Measurements from ENCODE around the gene RPN2.

The RPN2 gene

GRCh38 chr20:37188787-37189186 is 9.7 kb downstream of the RPN2 start:
- DNase-seq = no peak

- DNase-seq = no peak
Observed at GRCh38 chr20:37189416-37190016, 10.4 kb downstream of the RPN2 start.

GRCh38 chr20:37190354-37191112 is 11.4 kb downstream of the RPN2 start:
- DNase-seq = no peak

- peak; percentile 9 to 91 (median 80) for DNase-seq
Observed at GRCh38 chr20:37192137-37192854, 13.2 kb downstream of the RPN2 start.

- DNase-seq = no peak
Observed at GRCh38 chr20:37193226-37193625, 14.1 kb downstream of the RPN2 start.

- DNase-seq = no peak
Observed at GRCh38 chr20:37193821-37194220, 14.7 kb downstream of the RPN2 start.

- DNase-seq = peak in 1 of 14 donors; percentile 1
Observed at GRCh38 chr20:37194621-37195417, 15.7 kb downstream of the RPN2 start.

GRCh38 chr20:37198932-37199660 is 20.0 kb downstream of the RPN2 start:
- DNase-seq = no peak

- DNase-seq = no peak
Observed at GRCh38 chr20:37200376-37200775, 21.2 kb downstream of the RPN2 start.

- no peak for DNase-seq
Observed at GRCh38 chr20:37200926-37201826, 22.0 kb downstream of the RPN2 start.

GRCh38 chr20:37201827-37202162 is 22.7 kb downstream of the RPN2 start:
- DNase-seq = no peak

GRCh38 chr20:37202267-37202943 is 23.3 kb downstream of the RPN2 start:
- peak in 1 of 14 donors; percentile 5 for DNase-seq

GRCh38 chr20:37204056-37204455 is 24.9 kb downstream of the RPN2 start:
- DNase-seq = peak in 1 of 14 donors; percentile 17

GRCh38 chr20:37205130-37205529 is 26.0 kb downstream of the RPN2 start:
- DNase-seq = no peak

GRCh38 chr20:37205794-37206193 is 26.7 kb downstream of the RPN2 start:
- DNase-seq = no peak

GRCh38 chr20:37207171-37207570 is 28.0 kb downstream of the RPN2 start:
- DNase-seq = no peak

GRCh38 chr20:37209193-37209592 is 30.1 kb downstream of the RPN2 start:
- DNase-seq = no peak

- no peak for DNase-seq
Observed at GRCh38 chr20:37209661-37210314, 30.7 kb downstream of the RPN2 start.

- DNase-seq = no peak
Observed at GRCh38 chr20:37218441-37218840, 39.3 kb downstream of the RPN2 start.

GRCh38 chr20:37218976-37219375 is 39.8 kb downstream of the RPN2 start:
- DNase-seq = no peak
